Measurements from ENCODE around the gene MTG2. TPM values are rescaled to one million over a fixed set of nuclear protein-coding genes. Genes with fewer than 3 reads are reported as not detected.

Gene MTG2
- total RNA-seq, 1 experiment from 2014 or later, result 27.9 TPM

DNA sequence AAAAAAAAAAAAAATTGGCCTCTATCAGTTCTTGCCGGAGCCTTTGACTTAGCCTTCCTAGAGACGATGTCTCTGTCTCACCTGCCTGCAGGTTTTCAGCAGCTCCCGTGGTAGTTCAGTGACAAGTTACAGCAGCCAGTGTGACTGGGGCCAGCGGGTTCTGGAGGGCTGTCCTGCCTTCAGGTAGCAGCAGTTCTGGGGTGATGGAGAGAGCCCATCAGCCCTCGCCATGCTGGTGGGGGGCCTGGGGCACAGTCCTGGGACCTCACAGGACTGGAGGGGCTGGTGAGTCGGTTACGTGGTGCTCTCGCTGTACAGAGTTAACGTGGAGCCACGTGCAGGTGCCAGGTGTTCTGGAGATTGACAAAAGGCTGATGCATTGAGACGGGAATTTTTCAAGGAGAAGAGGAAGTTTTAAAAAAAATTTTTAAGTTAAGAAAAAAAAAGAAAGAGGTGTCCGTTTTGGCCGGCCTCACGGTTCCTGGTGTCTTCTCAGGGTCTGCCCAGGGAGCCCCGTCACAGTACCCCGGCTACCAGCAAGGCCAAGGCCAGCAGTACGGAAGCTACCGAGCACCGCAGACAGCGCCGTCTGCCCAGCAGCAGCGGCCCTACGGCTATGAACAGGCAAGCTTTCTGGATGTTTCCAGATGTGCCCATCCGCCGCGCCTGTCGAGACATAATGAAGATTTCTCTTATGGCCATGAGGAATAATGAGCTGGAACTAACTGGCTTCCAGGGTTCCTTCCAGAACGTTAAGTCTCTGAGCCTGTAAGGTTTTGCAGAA lies 8.6 kb upstream of the MTG2 start:
- POLR2A ChIA-PET, result no interaction called here
- Mint-ChIP-seq H3K4me3 (no peak overlapping the region), H3K4me1 (no peaks in the 10 kb centered on the region), H3K36me3 (peaks cover 19% of the 10 kb centered on the region), H3K27ac (no peak overlapping the region), H3K27me3 (ENCODE audit: low read depth) (no peaks in the 10 kb centered on the region), H3K9me3 (no peaks in the 10 kb centered on the region)
- CTCF ChIA-PET, result no interaction called here
- DNase-seq (ENCODE audit: low spot score) (no peak), ATAC-seq (no peak)
- TF ChIP-seq, protein P1, sequence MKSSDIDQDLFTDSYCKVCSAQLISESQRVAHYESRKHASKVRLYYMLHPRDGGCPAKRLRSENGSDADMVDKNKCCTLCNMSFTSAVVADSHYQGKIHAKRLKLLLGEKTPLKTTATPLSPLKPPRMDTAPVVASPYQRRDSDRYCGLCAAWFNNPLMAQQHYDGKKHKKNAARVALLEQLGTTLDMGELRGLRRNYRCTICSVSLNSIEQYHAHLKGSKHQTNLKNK (CRISPR knock-in tag; IDR thresholded peaks at IDR 0.05), result no peak
- no peak for TF ChIP-seq IRF2 (CRISPR knock-in tag; IDR thresholded peaks at IDR 0.05; ENCODE audit: borderline replicate concordance, low read depth)
- no peak for TF ChIP-seq CREB1 (CRISPR knock-in tag; IDR thresholded peaks at IDR 0.05)
- no peak for TF ChIP-seq ETV6 (CRISPR knock-in tag; IDR thresholded peaks at IDR 0.05)
- no peak for TF ChIP-seq ESRRA (CRISPR knock-in tag; IDR thresholded peaks at IDR 0.05; ENCODE audit: borderline replicate concordance)
- no peak for TF ChIP-seq SMAD4 (CRISPR knock-in tag; IDR thresholded peaks at IDR 0.05)
- TF ChIP-seq ZNF121 (CRISPR knock-in tag; IDR thresholded peaks at IDR 0.05), result no peak
- TF ChIP-seq ZNF416 (CRISPR knock-in tag; IDR thresholded peaks at IDR 0.05), result no peak
- TF ChIP-seq, protein P2, sequence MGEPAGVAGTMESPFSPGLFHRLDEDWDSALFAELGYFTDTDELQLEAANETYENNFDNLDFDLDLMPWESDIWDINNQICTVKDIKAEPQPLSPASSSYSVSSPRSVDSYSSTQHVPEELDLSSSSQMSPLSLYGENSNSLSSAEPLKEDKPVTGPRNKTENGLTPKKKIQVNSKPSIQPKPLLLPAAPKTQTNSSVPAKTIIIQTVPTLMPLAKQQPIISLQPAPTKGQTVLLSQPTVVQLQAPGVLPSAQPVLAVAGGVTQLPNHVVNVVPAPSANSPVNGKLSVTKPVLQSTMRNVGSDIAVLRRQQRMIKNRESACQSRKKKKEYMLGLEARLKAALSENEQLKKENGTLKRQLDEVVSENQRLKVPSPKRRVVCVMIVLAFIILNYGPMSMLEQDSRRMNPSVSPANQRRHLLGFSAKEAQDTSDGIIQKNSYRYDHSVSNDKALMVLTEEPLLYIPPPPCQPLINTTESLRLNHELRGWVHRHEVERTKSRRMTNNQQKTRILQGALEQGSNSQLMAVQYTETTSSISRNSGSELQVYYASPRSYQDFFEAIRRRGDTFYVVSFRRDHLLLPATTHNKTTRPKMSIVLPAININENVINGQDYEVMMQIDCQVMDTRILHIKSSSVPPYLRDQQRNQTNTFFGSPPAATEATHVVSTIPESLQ (CRISPR knock-in tag; IDR thresholded peaks at IDR 0.05), result no peak
- TF ChIP-seq, protein P3, sequence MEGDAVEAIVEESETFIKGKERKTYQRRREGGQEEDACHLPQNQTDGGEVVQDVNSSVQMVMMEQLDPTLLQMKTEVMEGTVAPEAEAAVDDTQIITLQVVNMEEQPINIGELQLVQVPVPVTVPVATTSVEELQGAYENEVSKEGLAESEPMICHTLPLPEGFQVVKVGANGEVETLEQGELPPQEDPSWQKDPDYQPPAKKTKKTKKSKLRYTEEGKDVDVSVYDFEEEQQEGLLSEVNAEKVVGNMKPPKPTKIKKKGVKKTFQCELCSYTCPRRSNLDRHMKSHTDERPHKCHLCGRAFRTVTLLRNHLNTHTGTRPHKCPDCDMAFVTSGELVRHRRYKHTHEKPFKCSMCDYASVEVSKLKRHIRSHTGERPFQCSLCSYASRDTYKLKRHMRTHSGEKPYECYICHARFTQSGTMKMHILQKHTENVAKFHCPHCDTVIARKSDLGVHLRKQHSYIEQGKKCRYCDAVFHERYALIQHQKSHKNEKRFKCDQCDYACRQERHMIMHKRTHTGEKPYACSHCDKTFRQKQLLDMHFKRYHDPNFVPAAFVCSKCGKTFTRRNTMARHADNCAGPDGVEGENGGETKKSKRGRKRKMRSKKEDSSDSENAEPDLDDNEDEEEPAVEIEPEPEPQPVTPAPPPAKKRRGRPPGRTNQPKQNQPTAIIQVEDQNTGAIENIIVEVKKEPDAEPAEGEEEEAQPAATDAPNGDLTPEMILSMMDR (IDR thresholded peaks at IDR 0.05), result no peak
- no peak for TF ChIP-seq GTF2I (CRISPR knock-in tag; conservative IDR thresholded peaks at IDR 0.05)
- no peak for TF ChIP-seq NFATC4 (CRISPR knock-in tag; IDR thresholded peaks at IDR 0.05)
- no peak for TF ChIP-seq KAT7 (CRISPR knock-in tag; IDR thresholded peaks at IDR 0.05; ENCODE audit: borderline replicate concordance)

DNA sequence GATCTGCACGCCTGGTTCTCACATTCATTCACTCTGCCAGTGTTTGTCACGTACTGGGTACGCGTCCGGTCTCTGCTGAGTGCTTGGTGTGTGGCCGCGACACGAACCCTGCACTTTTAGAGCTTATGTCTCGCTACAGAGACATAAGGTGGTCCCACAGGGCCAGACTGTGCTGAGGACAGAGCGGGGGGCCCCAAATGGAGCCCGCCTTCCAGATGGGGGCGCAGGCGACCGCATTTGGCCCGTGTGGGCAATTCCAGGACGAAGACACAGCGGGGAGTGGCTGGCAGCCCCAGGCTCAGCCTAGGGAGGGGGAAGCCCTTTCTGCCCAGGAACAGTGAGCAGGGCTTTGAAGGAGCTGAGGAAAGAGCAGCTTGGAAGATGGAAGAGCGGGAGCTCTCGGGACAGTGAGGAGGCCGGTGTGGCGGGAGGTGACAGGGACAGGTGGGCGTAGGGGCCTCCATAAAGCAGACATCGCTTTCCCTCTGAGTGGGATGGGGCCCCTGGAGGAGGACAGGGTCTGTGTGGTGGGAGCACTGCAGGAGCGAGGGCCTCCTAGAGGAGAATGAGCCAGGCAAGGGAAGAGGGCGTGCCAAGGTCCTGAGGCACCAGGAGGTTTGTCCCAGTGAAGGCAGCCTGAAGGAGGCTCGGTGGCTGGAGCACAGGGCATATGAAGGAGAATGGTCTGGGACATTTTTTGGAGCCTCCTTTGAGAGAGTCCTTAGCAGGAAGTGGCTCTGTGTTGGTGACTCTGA lies 7.8 kb upstream of the MTG2 start:
- peaks cover 16% of the 10 kb centered on the region for H3K36me3 Mint-ChIP-seq
- no peak for DNase-seq (ENCODE audit: low spot score)
- no peaks in the 10 kb centered on the region for H3K4me1 Mint-ChIP-seq
- H3K4me3 Mint-ChIP-seq, result no peak overlapping the region
- ATAC-seq, result peak; percentile 32; the same call in 1 of the 2 replicates
- ChIA-PET CTCF (no interaction called here), POLR2A (no interaction called here)
- no peaks in the 10 kb centered on the region for H3K27me3 Mint-ChIP-seq (ENCODE audit: low read depth)
- peak overlapping the region; percentile 11; the same call in 1 of the 2 replicates for H3K27ac Mint-ChIP-seq
- no peaks in the 10 kb centered on the region for H3K9me3 Mint-ChIP-seq
- TF ChIP-seq SP1 (CRISPR knock-in tag; conservative IDR thresholded peaks at IDR 0.05), result no peak
- TF ChIP-seq, protein P4, sequence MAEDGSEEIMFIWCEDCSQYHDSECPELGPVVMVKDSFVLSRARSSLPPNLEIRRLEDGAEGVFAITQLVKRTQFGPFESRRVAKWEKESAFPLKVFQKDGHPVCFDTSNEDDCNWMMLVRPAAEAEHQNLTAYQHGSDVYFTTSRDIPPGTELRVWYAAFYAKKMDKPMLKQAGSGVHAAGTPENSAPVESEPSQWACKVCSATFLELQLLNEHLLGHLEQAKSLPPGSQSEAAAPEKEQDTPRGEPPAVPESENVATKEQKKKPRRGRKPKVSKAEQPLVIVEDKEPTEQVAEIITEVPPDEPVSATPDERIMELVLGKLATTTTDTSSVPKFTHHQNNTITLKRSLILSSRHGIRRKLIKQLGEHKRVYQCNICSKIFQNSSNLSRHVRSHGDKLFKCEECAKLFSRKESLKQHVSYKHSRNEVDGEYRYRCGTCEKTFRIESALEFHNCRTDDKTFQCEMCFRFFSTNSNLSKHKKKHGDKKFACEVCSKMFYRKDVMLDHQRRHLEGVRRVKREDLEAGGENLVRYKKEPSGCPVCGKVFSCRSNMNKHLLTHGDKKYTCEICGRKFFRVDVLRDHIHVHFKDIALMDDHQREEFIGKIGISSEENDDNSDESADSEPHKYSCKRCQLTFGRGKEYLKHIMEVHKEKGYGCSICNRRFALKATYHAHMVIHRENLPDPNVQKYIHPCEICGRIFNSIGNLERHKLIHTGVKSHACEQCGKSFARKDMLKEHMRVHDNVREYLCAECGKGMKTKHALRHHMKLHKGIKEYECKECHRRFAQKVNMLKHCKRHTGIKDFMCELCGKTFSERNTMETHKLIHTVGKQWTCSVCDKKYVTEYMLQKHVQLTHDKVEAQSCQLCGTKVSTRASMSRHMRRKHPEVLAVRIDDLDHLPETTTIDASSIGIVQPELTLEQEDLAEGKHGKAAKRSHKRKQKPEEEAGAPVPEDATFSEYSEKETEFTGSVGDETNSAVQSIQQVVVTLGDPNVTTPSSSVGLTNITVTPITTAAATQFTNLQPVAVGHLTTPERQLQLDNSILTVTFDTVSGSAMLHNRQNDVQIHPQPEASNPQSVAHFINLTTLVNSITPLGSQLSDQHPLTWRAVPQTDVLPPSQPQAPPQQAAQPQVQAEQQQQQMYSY (CRISPR knock-in tag; IDR thresholded peaks at IDR 0.05), result no peak
- TF ChIP-seq, protein P5, sequence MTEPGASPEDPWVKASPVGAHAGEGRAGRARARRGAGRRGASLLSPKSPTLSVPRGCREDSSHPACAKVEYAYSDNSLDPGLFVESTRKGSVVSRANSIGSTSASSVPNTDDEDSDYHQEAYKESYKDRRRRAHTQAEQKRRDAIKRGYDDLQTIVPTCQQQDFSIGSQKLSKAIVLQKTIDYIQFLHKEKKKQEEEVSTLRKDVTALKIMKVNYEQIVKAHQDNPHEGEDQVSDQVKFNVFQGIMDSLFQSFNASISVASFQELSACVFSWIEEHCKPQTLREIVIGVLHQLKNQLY (CRISPR knock-in tag; IDR thresholded peaks at IDR 0.05), result no peak
- no peak for TF ChIP-seq NR3C1 (CRISPR knock-in tag; conservative IDR thresholded peaks at IDR 0.05; ENCODE audit: low read depth)
- TF ChIP-seq FOXJ3 (CRISPR knock-in tag; IDR thresholded peaks at IDR 0.05; ENCODE audit: borderline replicate concordance), result no peak
- TF ChIP-seq ZNF396 (CRISPR knock-in tag; IDR thresholded peaks at IDR 0.05; ENCODE audit: borderline replicate concordance), result no peak
- TF ChIP-seq ZNF423 (CRISPR knock-in tag; IDR thresholded peaks at IDR 0.05), result no peak
- TF ChIP-seq SOX15 (CRISPR knock-in tag; IDR thresholded peaks at IDR 0.05), result no peak
- TF ChIP-seq, protein P6, sequence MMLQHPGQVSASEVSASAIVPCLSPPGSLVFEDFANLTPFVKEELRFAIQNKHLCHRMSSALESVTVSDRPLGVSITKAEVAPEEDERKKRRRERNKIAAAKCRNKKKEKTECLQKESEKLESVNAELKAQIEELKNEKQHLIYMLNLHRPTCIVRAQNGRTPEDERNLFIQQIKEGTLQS (CRISPR knock-in tag; conservative IDR thresholded peaks at IDR 0.05), result no peak
- TF ChIP-seq, protein P7, sequence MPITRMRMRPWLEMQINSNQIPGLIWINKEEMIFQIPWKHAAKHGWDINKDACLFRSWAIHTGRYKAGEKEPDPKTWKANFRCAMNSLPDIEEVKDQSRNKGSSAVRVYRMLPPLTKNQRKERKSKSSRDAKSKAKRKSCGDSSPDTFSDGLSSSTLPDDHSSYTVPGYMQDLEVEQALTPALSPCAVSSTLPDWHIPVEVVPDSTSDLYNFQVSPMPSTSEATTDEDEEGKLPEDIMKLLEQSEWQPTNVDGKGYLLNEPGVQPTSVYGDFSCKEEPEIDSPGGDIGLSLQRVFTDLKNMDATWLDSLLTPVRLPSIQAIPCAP (CRISPR knock-in tag; IDR thresholded peaks at IDR 0.05), result no peak
- no peak for TF ChIP-seq SMAD4 (CRISPR knock-in tag; IDR thresholded peaks at IDR 0.05)
- TF ChIP-seq MXD4 (CRISPR knock-in tag; IDR thresholded peaks at IDR 0.05; ENCODE audit: borderline replicate concordance), result no peak
- TF ChIP-seq CBFB (CRISPR knock-in tag; IDR thresholded peaks at IDR 0.05; ENCODE audit: low read depth), result no peak

Data from WTC11 (cell line).